Effector memory CD4-positive, alpha-beta T cell (primary cell): ENCODE results near the gene IL21R.

ENCODE experiments used
- DNase-seq, 3 donors: peaks; one replicate each; pipeline ENCODE4 v3.0.0-alpha.2; 2020
- H3K27ac ChIP-seq: 2 replicates; pipeline ENCODE4 v1.7.0; 2013; ENCODE audit warnings: mild to moderate bottlenecking, low read length, moderate library complexity; ENCODE audit not compliant: insufficient read depth, poor library complexity, severe bottlenecking
- H3K27me3 ChIP-seq: replicated peaks from 2 replicates; pipeline ENCODE4 v1.7.0; 2013; ENCODE audit warnings: mild to moderate bottlenecking, low read length; ENCODE audit not compliant: insufficient read depth, control insufficient read depth, poor library complexity, severe bottlenecking
- H3K36me3 ChIP-seq: 2 replicates; pipeline ENCODE4 v1.7.0; 2013; ENCODE audit warnings: mild to moderate bottlenecking, low read length, moderate library complexity; ENCODE audit not compliant: control insufficient read depth, insufficient read depth
- H3K4me1 ChIP-seq: 2 replicates; pipeline ENCODE4 v1.7.0; 2013; ENCODE audit warnings: low read length, mild to moderate bottlenecking; ENCODE audit not compliant: control insufficient read depth, insufficient read depth, poor library complexity, severe bottlenecking
- H3K4me3 ChIP-seq: 2 replicates; pipeline ENCODE4 v1.7.0; 2013; ENCODE audit warnings: low read length, low read depth, mild to moderate bottlenecking; ENCODE audit not compliant: insufficient read depth, poor library complexity, severe bottlenecking
- H3K9me3 ChIP-seq: 2 replicates; pipeline ENCODE4 v1.7.0; 2013; ENCODE audit warnings: mild to moderate bottlenecking, low read length, moderate library complexity; ENCODE audit not compliant: control insufficient read depth

The IL21R gene

GRCh38 chr16:27472091-27473020, 70.4 kb downstream of the IL21R start:
- Histone ChIP-seq H3K27ac (no peak overlapping the region), H3K36me3 (peaks cover 82% of the 10 kb centered on the region), H3K4me1 (no peaks in the 10 kb centered on the region), H3K9me3 (no peaks in the 10 kb centered on the region), H3K4me3 (no peak overlapping the region), H3K27me3 (no peaks in the 10 kb centered on the region)
- no peak for DNase-seq

- Histone ChIP-seq H3K4me3 (no peak overlapping the region), H3K4me1 (no peaks in the 10 kb centered on the region), H3K27me3 (no peaks in the 10 kb centered on the region), H3K36me3 (peaks cover 81% of the 10 kb centered on the region), H3K9me3 (no peaks in the 10 kb centered on the region), H3K27ac (no peak overlapping the region)
- DNase-seq = no peak
Observed at GRCh38 chr16:27473101-27473900, 71.3 kb downstream of the IL21R start.

GRCh38 chr16:27474041-27474440, 72.1 kb downstream of the IL21R start:
- H3K27ac ChIP-seq = no peak overlapping the region
- H3K36me3 ChIP-seq = peaks cover 80% of the 10 kb centered on the region
- H3K27me3 ChIP-seq = no peaks in the 10 kb centered on the region
- no peaks in the 10 kb centered on the region for H3K4me1 ChIP-seq
- H3K9me3 ChIP-seq = no peaks in the 10 kb centered on the region
- no peak overlapping the region for H3K4me3 ChIP-seq
- no peak for DNase-seq

- DNase-seq = no peak
- peaks cover 71% of the 10 kb centered on the region for H3K36me3 ChIP-seq
- no peak overlapping the region for H3K27ac ChIP-seq
- no peaks in the 10 kb centered on the region for H3K9me3 ChIP-seq
- no peaks in the 10 kb centered on the region for H3K27me3 ChIP-seq
- no peak overlapping the region for H3K4me3 ChIP-seq
- H3K4me1 ChIP-seq = no peaks in the 10 kb centered on the region
Observed at GRCh38 chr16:27474921-27475320, 72.9 kb downstream of the IL21R start.

GRCh38 chr16:27475561-27475960, 73.6 kb downstream of the IL21R start:
- no peaks in the 10 kb centered on the region for H3K27me3 ChIP-seq
- H3K9me3 ChIP-seq = no peaks in the 10 kb centered on the region
- DNase-seq = no peak
- H3K27ac ChIP-seq = no peak overlapping the region
- H3K4me3 ChIP-seq = no peak overlapping the region
- H3K4me1 ChIP-seq = no peaks in the 10 kb centered on the region
- H3K36me3 ChIP-seq = peaks cover 70% of the 10 kb centered on the region

- Histone ChIP-seq H3K27me3 (no peaks in the 10 kb centered on the region), H3K9me3 (no peaks in the 10 kb centered on the region), H3K36me3 (peaks cover 70% of the 10 kb centered on the region), H3K27ac (no peak overlapping the region), H3K4me3 (no peak overlapping the region), H3K4me1 (no peaks in the 10 kb centered on the region)
- no peak for DNase-seq
Observed at GRCh38 chr16:27476240-27476639, 74.3 kb downstream of the IL21R start.

- no peaks in the 10 kb centered on the region for H3K4me1 ChIP-seq
- DNase-seq = no peak
- no peak overlapping the region for H3K4me3 ChIP-seq
- no peaks in the 10 kb centered on the region for H3K27me3 ChIP-seq
- H3K27ac ChIP-seq = no peak overlapping the region
- no peaks in the 10 kb centered on the region for H3K9me3 ChIP-seq
- peaks cover 76% of the 10 kb centered on the region for H3K36me3 ChIP-seq
Observed at GRCh38 chr16:27480761-27481160, 78.8 kb downstream of the IL21R start.

- H3K36me3 ChIP-seq = peaks cover 78% of the 10 kb centered on the region
- no peaks in the 10 kb centered on the region for H3K4me1 ChIP-seq
- H3K27ac ChIP-seq = no peak overlapping the region
- no peak overlapping the region for H3K4me3 ChIP-seq
- DNase-seq = no peak
- H3K27me3 ChIP-seq = no peaks in the 10 kb centered on the region
- no peaks in the 10 kb centered on the region for H3K9me3 ChIP-seq
Observed at GRCh38 chr16:27481282-27481934, 79.4 kb downstream of the IL21R start.

- no peak overlapping the region for H3K4me3 ChIP-seq
- H3K9me3 ChIP-seq = no peaks in the 10 kb centered on the region
- no peaks in the 10 kb centered on the region for H3K4me1 ChIP-seq
- DNase-seq = no peak
- H3K27ac ChIP-seq = no peak overlapping the region
- peaks cover 80% of the 10 kb centered on the region for H3K36me3 ChIP-seq
- H3K27me3 ChIP-seq = no peaks in the 10 kb centered on the region
Observed at GRCh38 chr16:27482397-27483087, 80.6 kb downstream of the IL21R start.
